GM23338 (cell line): ENCODE measurements around the gene MCOLN2. TPM values are rescaled to one million over a fixed set of nuclear protein-coding genes. Genes with fewer than 3 reads are reported as not detected.

ENCODE experiments used
- ATAC-seq: fragments of 200-7000 bp; cut with Tn5 transposase; 3 replicates; pipeline ENCODE4 v1.9.1; 2020
- DNase-seq: peaks from one replicate; pipeline ENCODE4 v3.0.0-alpha.2; 2015; ENCODE audit warnings: low spot score
- H2AFZ ChIP-seq: fragments of 200-600 bp; sonication (generic); 2 replicates; pipeline ENCODE4 v1.8.0; 2016; ENCODE audit warnings: antibody characterized with exemption, mild to moderate bottlenecking, moderate library complexity
- H3F3A ChIP-seq: fragments of 200-600 bp; sonication (generic); replicated peaks from 2 replicates; pipeline ENCODE4 v1.8.0; 2017; ENCODE audit warnings: antibody characterized with exemption, mixed run types, low read depth
- H3K27ac ChIP-seq: fragments of 200-600 bp; sonication (generic); 2 replicates; pipeline ENCODE4 v1.6.1; 2016; ENCODE audit warnings: low read depth
- H3K27me3 ChIP-seq: fragments of 200-600 bp; sonication (generic); 2 replicates; pipeline ENCODE4 v1.8.0; 2016; ENCODE audit warnings: mild to moderate bottlenecking, mixed run types, moderate library complexity; ENCODE audit not compliant: insufficient read depth
- H3K36me3 ChIP-seq: fragments of 200-600 bp; sonication (generic); 2 replicates; pipeline ENCODE4 v1.8.0; 2016; ENCODE audit warnings: mild to moderate bottlenecking; ENCODE audit not compliant: insufficient read depth
- H3K4me1 ChIP-seq: fragments of 200-600 bp; sonication (generic); 2 replicates; pipeline ENCODE4 v1.8.0; 2016; ENCODE audit warnings: mild to moderate bottlenecking, moderate library complexity; ENCODE audit not compliant: insufficient read depth
- H3K4me2 ChIP-seq: fragments of 200-600 bp; sonication (generic); 2 replicates; pipeline ENCODE4 v1.7.1; 2017; ENCODE audit warnings: mixed run types
- H3K4me3 ChIP-seq: fragments of 200-600 bp; sonication (generic); 2 replicates; pipeline ENCODE4 v1.6.1; 2016; ENCODE audit warnings: mixed run types
- H3K79me2 ChIP-seq: fragments of 200-600 bp; sonication (generic); replicated peaks from 2 replicates; pipeline ENCODE4 v1.8.0; 2017; ENCODE audit warnings: mild to moderate bottlenecking; ENCODE audit not compliant: insufficient read depth
- H3K9me2 ChIP-seq: fragments of 200-600 bp; sonication (generic); 2 replicates; pipeline ENCODE4 v1.8.0; 2017; ENCODE audit not compliant: insufficient read depth
- H4K20me1 ChIP-seq: fragments of 200-600 bp; sonication (generic); replicated peaks from 2 replicates; pipeline ENCODE4 v1.8.0; 2017; ENCODE audit warnings: mild to moderate bottlenecking; ENCODE audit not compliant: insufficient read depth
- H3K27ac Mint-ChIP-seq: 2 replicates; pipeline ENCODE4 v1.8.0; 2020; ENCODE audit warnings: inconsistent platforms, mild to moderate bottlenecking, moderate library complexity, mixed read lengths
- H3K27me3 Mint-ChIP-seq: 3 replicates; pipeline ENCODE4 v1.8.0; 2022; ENCODE audit warnings: low read depth, mild to moderate bottlenecking, moderate library complexity, mixed read lengths, inconsistent platforms; ENCODE audit not compliant: insufficient read depth, poor library complexity
- H3K36me3 Mint-ChIP-seq: 3 replicates; pipeline ENCODE4 v1.8.0; 2021; ENCODE audit warnings: low read depth, mild to moderate bottlenecking, inconsistent platforms, moderate library complexity, mixed read lengths
- H3K4me1 Mint-ChIP-seq: 3 replicates; pipeline ENCODE4 v1.8.0; 2020; ENCODE audit warnings: mild to moderate bottlenecking, inconsistent platforms, mixed read lengths
- H3K4me3 Mint-ChIP-seq: 3 replicates; pipeline ENCODE4 v1.8.0; 2021; ENCODE audit warnings: moderate library complexity, mild to moderate bottlenecking, inconsistent platforms, mixed read lengths
- H3K9me3 Mint-ChIP-seq: 3 replicates; pipeline ENCODE4 v1.8.0; 2020; ENCODE audit warnings: moderate library complexity, mild to moderate bottlenecking, inconsistent platforms, mixed read lengths
- CREB1 ChIP-seq: fragments of 250-450 bp; sonication (Bioruptor Pico); IDR thresholded peaks from 2 replicates; pipeline ENCODE4 v1.5.0; 2020; ENCODE audit warnings: low read depth, mild to moderate bottlenecking, moderate library complexity
- EZH2phosphoT487 ChIP-seq: fragments of 200-600 bp; sonication (generic); IDR thresholded peaks from one replicate; pipeline ENCODE4 v1.8.1; 2018; ENCODE audit warnings: antibody characterized with exemption; ENCODE audit not compliant: unreplicated experiment
- JUNB ChIP-seq: IDR thresholded peaks from one replicate; pipeline ENCODE4 v1.6.1; 2016; ENCODE audit warnings: antibody characterized with exemption; ENCODE audit not compliant: unreplicated experiment
- ZNF114 ChIP-seq: fragments of 250-450 bp; sonication (Bioruptor Pico); IDR thresholded peaks from 2 replicates; pipeline ENCODE4 v1.5.0; 2020; ENCODE audit warnings: mild to moderate bottlenecking, moderate library complexity
- polyA plus RNA-seq: library from polyadenylated mRNA; unstranded; fragments of >200 nt; fragmentation: Nextera tagmentation; extraction: Ambion mirVana; gene quantifications from 2 replicates; pipeline ENCODE4 v1.2.1, GENCODE V29; 2016
- total RNA-seq: library from RNA; depleted of rRNA; stranded (reverse); fragments of >200 nt; shearing (Covaris generic); gene quantifications from 2 replicates; pipeline ENCODE4 v1.2.3, GENCODE V29; 2014
- TF ChIP-seq, protein P1 (sequence below): IDR thresholded peaks from one replicate; pipeline ENCODE4 v1.6.1; 2018; ENCODE audit warnings: antibody characterized with exemption; ENCODE audit not compliant: unreplicated experiment
- TF ChIP-seq, protein P2 (sequence below), 2 experiments: fragments of 200-600 bp in 1 of 2; sonication (generic) in 1 of 2; conservative IDR thresholded peaks; 2 replicates each; pipeline versions ENCODE4 v1.5.1 to v1.6.1; 2016 to 2017; ENCODE audit warnings: antibody characterized with exemption in 2 of 2, low read depth in 2 of 2, mild to moderate bottlenecking in 2 of 2, moderate library complexity in 1 of 2
- TF ChIP-seq, protein P3 (sequence below): fragments of 250-450 bp; sonication (Bioruptor Pico); IDR thresholded peaks from 2 replicates; pipeline ENCODE4 v1.5.0; 2020; ENCODE audit warnings: mild to moderate bottlenecking, moderate library complexity

MCOLN2 gene
- total and polyA plus RNA-seq, 2 experiments from 2014 or later, result 2.7 to 10.0 TPM

DNA sequence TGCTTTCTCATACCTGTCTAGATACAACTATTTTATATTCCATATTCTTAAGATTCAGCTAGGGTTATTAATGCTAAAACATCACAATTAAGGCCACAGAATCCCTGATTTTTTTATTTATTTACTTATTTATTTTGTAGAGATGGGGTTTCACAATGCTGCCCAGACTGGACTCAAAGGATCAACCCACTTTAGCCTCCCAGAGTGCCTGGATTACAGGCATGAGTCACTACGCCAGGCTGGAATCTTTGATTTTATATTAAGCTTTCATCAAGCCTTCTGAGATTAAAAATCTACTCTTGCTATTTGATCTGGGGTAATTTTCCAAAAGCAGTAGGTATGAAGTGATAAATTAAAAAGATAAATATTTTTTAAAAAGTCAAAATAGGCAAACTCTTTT lies 38.9 kb downstream of the MCOLN2 start:
- no peaks in the 10 kb centered on the region for H3K36me3 ChIP-seq
- H4K20me1 ChIP-seq, result no peaks in the 10 kb centered on the region; the same call in 1 of the 2 replicates
- H3K4me1 ChIP-seq, result no peaks in the 10 kb centered on the region
- no peaks in the 10 kb centered on the region for H3K36me3 Mint-ChIP-seq
- no peak for TF ChIP-seq CREB1 (CRISPR knock-in tag)
- TF ChIP-seq, protein P1, sequence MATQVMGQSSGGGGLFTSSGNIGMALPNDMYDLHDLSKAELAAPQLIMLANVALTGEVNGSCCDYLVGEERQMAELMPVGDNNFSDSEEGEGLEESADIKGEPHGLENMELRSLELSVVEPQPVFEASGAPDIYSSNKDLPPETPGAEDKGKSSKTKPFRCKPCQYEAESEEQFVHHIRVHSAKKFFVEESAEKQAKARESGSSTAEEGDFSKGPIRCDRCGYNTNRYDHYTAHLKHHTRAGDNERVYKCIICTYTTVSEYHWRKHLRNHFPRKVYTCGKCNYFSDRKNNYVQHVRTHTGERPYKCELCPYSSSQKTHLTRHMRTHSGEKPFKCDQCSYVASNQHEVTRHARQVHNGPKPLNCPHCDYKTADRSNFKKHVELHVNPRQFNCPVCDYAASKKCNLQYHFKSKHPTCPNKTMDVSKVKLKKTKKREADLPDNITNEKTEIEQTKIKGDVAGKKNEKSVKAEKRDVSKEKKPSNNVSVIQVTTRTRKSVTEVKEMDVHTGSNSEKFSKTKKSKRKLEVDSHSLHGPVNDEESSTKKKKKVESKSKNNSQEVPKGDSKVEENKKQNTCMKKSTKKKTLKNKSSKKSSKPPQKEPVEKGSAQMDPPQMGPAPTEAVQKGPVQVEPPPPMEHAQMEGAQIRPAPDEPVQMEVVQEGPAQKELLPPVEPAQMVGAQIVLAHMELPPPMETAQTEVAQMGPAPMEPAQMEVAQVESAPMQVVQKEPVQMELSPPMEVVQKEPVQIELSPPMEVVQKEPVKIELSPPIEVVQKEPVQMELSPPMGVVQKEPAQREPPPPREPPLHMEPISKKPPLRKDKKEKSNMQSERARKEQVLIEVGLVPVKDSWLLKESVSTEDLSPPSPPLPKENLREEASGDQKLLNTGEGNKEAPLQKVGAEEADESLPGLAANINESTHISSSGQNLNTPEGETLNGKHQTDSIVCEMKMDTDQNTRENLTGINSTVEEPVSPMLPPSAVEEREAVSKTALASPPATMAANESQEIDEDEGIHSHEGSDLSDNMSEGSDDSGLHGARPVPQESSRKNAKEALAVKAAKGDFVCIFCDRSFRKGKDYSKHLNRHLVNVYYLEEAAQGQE, result no peak
- TF ChIP-seq, protein P2, sequence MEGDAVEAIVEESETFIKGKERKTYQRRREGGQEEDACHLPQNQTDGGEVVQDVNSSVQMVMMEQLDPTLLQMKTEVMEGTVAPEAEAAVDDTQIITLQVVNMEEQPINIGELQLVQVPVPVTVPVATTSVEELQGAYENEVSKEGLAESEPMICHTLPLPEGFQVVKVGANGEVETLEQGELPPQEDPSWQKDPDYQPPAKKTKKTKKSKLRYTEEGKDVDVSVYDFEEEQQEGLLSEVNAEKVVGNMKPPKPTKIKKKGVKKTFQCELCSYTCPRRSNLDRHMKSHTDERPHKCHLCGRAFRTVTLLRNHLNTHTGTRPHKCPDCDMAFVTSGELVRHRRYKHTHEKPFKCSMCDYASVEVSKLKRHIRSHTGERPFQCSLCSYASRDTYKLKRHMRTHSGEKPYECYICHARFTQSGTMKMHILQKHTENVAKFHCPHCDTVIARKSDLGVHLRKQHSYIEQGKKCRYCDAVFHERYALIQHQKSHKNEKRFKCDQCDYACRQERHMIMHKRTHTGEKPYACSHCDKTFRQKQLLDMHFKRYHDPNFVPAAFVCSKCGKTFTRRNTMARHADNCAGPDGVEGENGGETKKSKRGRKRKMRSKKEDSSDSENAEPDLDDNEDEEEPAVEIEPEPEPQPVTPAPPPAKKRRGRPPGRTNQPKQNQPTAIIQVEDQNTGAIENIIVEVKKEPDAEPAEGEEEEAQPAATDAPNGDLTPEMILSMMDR (conservative IDR thresholded peaks at IDR 0.05; ENCODE audit: low read depth in 2 of 2), result no peak
- TF ChIP-seq JUNB, result no peak
- TF ChIP-seq EZH2phosphoT487, result no peak
- TF ChIP-seq ZNF114 (CRISPR knock-in tag), result no peak
- H3F3A ChIP-seq, result no peaks in the 10 kb centered on the region
- no peaks in the 10 kb centered on the region for H3K27me3 Mint-ChIP-seq
- no peak overlapping the region for H3K4me3 ChIP-seq
- DNase-seq (no peak), ATAC-seq (no peak)
- H3K4me2 ChIP-seq, result no peak overlapping the region
- no peak overlapping the region for H3K27ac Mint-ChIP-seq
- no peak overlapping the region for H2AFZ ChIP-seq
- H3K27ac ChIP-seq, result no peak overlapping the region
- no peaks in the 10 kb centered on the region for H3K9me2 ChIP-seq
- H3K9me3 Mint-ChIP-seq, result no peaks in the 10 kb centered on the region
- no peaks in the 10 kb centered on the region for H3K79me2 ChIP-seq
- no peak overlapping the region for H3K4me3 Mint-ChIP-seq
- H3K27me3 ChIP-seq, result no peaks in the 10 kb centered on the region
- 0 out of 3 replicates have a peak, but pooled peaks cover 2% of the 10 kb centered on the region for H3K4me1 Mint-ChIP-seq

DNA sequence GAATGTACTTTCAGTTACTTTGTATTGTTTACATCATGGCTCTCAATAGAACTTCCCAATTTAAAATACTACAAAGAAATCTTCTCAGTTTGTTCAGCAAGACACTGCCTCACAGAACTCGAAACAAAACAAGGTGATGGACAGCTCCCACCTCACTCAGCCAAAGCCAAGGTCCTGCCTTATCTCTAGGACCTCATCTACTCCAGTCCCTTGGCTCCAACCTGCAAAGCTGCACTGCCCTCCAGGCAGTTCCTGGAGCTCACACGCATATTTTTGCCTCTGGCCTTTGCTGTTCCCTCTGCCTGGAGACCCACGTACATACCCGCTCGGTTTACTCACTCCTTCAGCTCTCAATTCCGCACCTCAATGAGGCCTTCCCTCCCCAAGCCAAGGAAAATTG lies 40.3 kb downstream of the MCOLN2 start:
- Histone ChIP-seq H3K4me1 (no peaks in the 10 kb centered on the region), H3K9me2 (no peaks in the 10 kb centered on the region), H3F3A (no peaks in the 10 kb centered on the region), H3K27ac (no peak overlapping the region), H3K4me2 (no peak overlapping the region), H3K36me3 (no peaks in the 10 kb centered on the region), H3K27me3 (no peaks in the 10 kb centered on the region), H3K79me2 (no peaks in the 10 kb centered on the region), H4K20me1 (no peaks in the 10 kb centered on the region; the same call in 1 of the 2 replicates), H2AFZ (no peak overlapping the region), H3K4me3 (no peak overlapping the region)
- DNase-seq, result no peak
- no peaks in the 10 kb centered on the region for H3K36me3 Mint-ChIP-seq
- no peaks in the 10 kb centered on the region for H3K9me3 Mint-ChIP-seq
- H3K4me1 Mint-ChIP-seq, result 0 out of 3 replicates have a peak, but pooled peaks cover 2% of the 10 kb centered on the region
- no peak overlapping the region for H3K27ac Mint-ChIP-seq
- ATAC-seq, result peak; percentile 43; the same call in 2 of the 3 replicates
- H3K27me3 Mint-ChIP-seq, result no peaks in the 10 kb centered on the region
- H3K4me3 Mint-ChIP-seq, result no peak overlapping the region
- TF ChIP-seq, protein P3, sequence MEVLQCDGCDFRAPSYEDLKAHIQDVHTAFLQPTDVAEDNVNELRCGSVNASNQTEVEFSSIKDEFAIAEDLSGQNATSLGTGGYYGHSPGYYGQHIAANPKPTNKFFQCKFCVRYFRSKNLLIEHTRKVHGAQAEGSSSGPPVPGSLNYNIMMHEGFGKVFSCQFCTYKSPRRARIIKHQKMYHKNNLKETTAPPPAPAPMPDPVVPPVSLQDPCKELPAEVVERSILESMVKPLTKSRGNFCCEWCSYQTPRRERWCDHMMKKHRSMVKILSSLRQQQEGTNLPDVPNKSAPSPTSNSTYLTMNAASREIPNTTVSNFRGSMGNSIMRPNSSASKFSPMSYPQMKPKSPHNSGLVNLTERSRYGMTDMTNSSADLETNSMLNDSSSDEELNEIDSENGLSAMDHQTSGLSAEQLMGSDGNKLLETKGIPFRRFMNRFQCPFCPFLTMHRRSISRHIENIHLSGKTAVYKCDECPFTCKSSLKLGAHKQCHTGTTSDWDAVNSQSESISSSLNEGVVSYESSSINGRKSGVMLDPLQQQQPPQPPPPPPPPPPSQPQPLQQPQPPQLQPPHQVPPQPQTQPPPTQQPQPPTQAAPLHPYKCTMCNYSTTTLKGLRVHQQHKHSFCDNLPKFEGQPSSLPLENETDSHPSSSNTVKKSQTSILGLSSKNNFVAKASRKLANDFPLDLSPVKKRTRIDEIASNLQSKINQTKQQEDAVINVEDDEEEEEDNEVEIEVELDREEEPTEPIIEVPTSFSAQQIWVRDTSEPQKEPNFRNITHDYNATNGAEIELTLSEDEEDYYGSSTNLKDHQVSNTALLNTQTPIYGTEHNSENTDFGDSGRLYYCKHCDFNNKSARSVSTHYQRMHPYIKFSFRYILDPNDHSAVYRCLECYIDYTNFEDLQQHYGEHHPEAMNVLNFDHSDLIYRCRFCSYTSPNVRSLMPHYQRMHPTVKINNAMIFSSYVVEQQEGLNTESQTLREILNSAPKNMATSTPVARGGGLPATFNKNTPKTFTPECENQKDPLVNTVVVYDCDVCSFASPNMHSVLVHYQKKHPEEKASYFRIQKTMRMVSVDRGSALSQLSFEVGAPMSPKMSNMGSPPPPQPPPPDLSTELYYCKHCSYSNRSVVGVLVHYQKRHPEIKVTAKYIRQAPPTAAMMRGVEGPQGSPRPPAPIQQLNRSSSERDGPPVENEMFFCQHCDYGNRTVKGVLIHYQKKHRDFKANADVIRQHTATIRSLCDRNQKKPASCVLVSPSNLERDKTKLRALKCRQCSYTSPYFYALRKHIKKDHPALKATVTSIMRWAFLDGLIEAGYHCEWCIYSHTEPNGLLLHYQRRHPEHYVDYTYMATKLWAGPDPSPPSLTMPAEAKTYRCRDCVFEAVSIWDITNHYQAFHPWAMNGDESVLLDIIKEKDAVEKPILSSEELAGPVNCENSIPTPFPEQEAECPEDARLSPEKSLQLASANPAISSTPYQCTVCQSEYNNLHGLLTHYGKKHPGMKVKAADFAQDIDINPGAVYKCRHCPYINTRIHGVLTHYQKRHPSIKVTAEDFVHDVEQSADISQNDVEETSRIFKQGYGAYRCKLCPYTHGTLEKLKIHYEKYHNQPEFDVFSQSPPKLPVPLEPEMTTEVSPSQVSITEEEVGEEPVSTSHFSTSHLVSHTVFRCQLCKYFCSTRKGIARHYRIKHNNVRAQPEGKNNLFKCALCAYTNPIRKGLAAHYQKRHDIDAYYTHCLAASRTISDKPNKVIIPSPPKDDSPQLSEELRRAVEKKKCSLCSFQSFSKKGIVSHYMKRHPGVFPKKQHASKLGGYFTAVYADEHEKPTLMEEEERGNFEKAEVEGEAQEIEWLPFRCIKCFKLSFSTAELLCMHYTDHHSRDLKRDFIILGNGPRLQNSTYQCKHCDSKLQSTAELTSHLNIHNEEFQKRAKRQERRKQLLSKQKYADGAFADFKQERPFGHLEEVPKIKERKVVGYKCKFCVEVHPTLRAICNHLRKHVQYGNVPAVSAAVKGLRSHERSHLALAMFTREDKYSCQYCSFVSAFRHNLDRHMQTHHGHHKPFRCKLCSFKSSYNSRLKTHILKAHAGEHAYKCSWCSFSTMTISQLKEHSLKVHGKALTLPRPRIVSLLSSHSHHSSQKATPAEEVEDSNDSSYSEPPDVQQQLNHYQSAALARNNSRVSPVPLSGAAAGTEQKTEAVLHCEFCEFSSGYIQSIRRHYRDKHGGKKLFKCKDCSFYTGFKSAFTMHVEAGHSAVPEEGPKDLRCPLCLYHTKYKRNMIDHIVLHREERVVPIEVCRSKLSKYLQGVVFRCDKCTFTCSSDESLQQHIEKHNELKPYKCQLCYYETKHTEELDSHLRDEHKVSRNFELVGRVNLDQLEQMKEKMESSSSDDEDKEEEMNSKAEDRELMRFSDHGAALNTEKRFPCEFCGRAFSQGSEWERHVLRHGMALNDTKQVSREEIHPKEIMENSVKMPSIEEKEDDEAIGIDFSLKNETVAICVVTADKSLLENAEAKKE (CRISPR knock-in tag), result no peak
- no peak for TF ChIP-seq EZH2phosphoT487
- TF ChIP-seq, protein P2 (conservative IDR thresholded peaks at IDR 0.05; ENCODE audit: low read depth in 2 of 2), result no peak
- TF ChIP-seq ZNF114 (CRISPR knock-in tag), result no peak
- TF ChIP-seq JUNB, result no peak
